Activated gamma-delta T cell (primary cell): ENCODE data around the gene TBC1D4.
"Not testable (repeated sequence)": the region's sequence is repeated elsewhere in the genome, so short reads cannot be mapped to it uniquely, and the experiment has no call there.

Source experiments
- DNase-seq: peaks from one replicate; lab custom pipeline; 2025; lab: John Stamatoyannopoulos, UW

TBC1D4 gene

GRCh38 chr13:75445717-75446499, 36.1 kb downstream of the TBC1D4 start:
- no peak for DNase-seq

- DNase-seq: no peak
These were observed 38.0 kb downstream of the TBC1D4 start for GRCh38 chr13:75444016-75444415.

- DNase-seq: no peak
These were observed 38.5 kb downstream of the TBC1D4 start for GRCh38 chr13:75443356-75443958.

GRCh38 chr13:75442736-75443234, 39.2 kb downstream of the TBC1D4 start:
- no peak for DNase-seq

- no peak for DNase-seq
These were observed 41.9 kb downstream of the TBC1D4 start for GRCh38 chr13:75440100-75440499.

- no peak for DNase-seq
These were observed 44.2 kb downstream of the TBC1D4 start for GRCh38 chr13:75437582-75438318.

GRCh38 chr13:75434126-75434525, 47.8 kb downstream of the TBC1D4 start:
- DNase-seq: not testable (repeated sequence)

GRCh38 chr13:75432811-75433244, 49.1 kb downstream of the TBC1D4 start:
- no peak for DNase-seq

- no peak for DNase-seq
These were observed 49.9 kb downstream of the TBC1D4 start for GRCh38 chr13:75432045-75432444.

GRCh38 chr13:75430436-75431209, 51.3 kb downstream of the TBC1D4 start:
- DNase-seq: no peak

GRCh38 chr13:75426421-75426820, 55.5 kb downstream of the TBC1D4 start:
- DNase-seq: no peak

- DNase-seq: no peak
These were observed 56.6 kb downstream of the TBC1D4 start for GRCh38 chr13:75425216-75426009.

GRCh38 chr13:75423946-75424345, 58.0 kb downstream of the TBC1D4 start:
- no peak for DNase-seq

- DNase-seq: no peak
These were observed 59.9 kb downstream of the TBC1D4 start for GRCh38 chr13:75422028-75422427.

GRCh38 chr13:75421133-75421532, 60.8 kb downstream of the TBC1D4 start:
- no peak for DNase-seq

- no peak for DNase-seq
These were observed 62.3 kb downstream of the TBC1D4 start for GRCh38 chr13:75419656-75420055.

GRCh38 chr13:75418997-75419396, 63.0 kb downstream of the TBC1D4 start:
- no peak for DNase-seq

GRCh38 chr13:75418186-75418843, 63.7 kb downstream of the TBC1D4 start:
- no peak for DNase-seq

- DNase-seq: no peak
These were observed 64.3 kb downstream of the TBC1D4 start for GRCh38 chr13:75417656-75418055.

- DNase-seq: no peak
These were observed 65.0 kb downstream of the TBC1D4 start for GRCh38 chr13:75417012-75417384.
